Prostate gland (tissue), 2 donors: ENCODE data around the gene DHX8.

Experiments used
- POLR2A ChIP-seq: fragments of 450-650 bp; IDR thresholded peaks from one replicate; pipeline ENCODE4 v1.6.1; 2016; ENCODE audit warnings: antibody characterized with exemption, mild to moderate bottlenecking
- POLR2AphosphoS5 ChIP-seq: sonication (generic); formaldehyde crosslinking; IDR thresholded peaks from one replicate; pipeline ENCODE4 v1.6.1; 2017; ENCODE audit warnings: antibody characterized with exemption
- TF ChIP-seq, protein P1 (sequence below), 4 experiments: fragments of 200-600 bp in 2 of 4; fragments of 450-650 bp in 2 of 4; sonication (generic) in 2 of 4; IDR thresholded peaks; 1 replicate in 3 of 4; 2 replicates in 1 of 4; pipeline ENCODE4 v1.5.1; 2016 to 2019; ENCODE audit warnings: antibody characterized with exemption in 4 of 4, mild to moderate bottlenecking in 2 of 4, moderate library complexity in 2 of 4

DNA sequence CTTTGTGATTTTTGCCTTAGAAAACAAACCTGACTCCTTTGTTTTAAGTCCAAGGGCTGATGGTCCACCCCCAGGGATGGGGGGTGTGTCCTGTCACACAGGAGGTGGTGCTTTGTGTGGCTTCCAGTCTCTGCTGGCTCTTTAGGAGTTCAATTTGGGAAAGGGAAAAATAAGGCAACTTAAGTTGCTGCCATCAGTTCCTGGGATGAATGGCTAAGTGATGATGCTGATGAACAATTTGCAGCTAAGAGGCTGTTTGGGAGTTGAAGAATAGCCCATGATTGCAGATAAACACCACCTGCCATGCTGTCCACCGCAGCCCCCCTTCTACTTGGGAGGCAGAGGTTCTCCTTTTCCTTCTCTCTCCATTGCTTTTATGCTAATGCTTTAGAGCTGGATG lies 44.7 kb upstream of the DHX8 start:
- TF ChIP-seq, protein P1, sequence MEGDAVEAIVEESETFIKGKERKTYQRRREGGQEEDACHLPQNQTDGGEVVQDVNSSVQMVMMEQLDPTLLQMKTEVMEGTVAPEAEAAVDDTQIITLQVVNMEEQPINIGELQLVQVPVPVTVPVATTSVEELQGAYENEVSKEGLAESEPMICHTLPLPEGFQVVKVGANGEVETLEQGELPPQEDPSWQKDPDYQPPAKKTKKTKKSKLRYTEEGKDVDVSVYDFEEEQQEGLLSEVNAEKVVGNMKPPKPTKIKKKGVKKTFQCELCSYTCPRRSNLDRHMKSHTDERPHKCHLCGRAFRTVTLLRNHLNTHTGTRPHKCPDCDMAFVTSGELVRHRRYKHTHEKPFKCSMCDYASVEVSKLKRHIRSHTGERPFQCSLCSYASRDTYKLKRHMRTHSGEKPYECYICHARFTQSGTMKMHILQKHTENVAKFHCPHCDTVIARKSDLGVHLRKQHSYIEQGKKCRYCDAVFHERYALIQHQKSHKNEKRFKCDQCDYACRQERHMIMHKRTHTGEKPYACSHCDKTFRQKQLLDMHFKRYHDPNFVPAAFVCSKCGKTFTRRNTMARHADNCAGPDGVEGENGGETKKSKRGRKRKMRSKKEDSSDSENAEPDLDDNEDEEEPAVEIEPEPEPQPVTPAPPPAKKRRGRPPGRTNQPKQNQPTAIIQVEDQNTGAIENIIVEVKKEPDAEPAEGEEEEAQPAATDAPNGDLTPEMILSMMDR (IDR thresholded peaks at IDR 0.05): no peak
- TF ChIP-seq POLR2A (no peak), POLR2AphosphoS5 (no peak)
